HepG2 (cell line): Measurements from ENCODE around the gene ARL15. TPM values are rescaled to one million over a fixed set of nuclear protein-coding genes. Genes with fewer than 3 reads are reported as not detected.

Experiments used
- ATAC-seq: fragments of 200-7000 bp; cut with Tn5 transposase; 3 replicates; pipeline ENCODE4 v1.9.1; 2020; ENCODE audit warnings: mild to moderate bottlenecking, moderate library complexity
- BruUV-seq: library from RNA; stranded (reverse); fragments of 400-500 nt; replicated peaks from 2 replicates; lab custom pipeline; 2021; lab: Mats Ljungman, UMichigan
- CTCF ChIA-PET: fragments of 300-600 bp; formaldehyde crosslinking; extraction: SDS; loops from one replicate; lab custom pipeline; 2021; ENCODE audit warnings: low total read pairs, inconsistent platforms, low intra/inter-chr PET ratio; lab: Yijun Ruan, JAX
- POLR2A ChIA-PET: fragments of 350-600 bp; sonication (Branson Sonifier 250); formaldehyde crosslinking; loops from one replicate; lab custom pipeline; 2020; ENCODE audit warnings: antibody characterized with exemption, inconsistent platforms; lab: Yijun Ruan, JAX
- DNase-seq: peaks from one replicate; pipeline ENCODE4 v3.0.0-alpha.2; 2015; ENCODE audit warnings: low spot score
- FAIRE-seq: peaks from 3 replicates; lab custom pipeline; 2011; peaks lifted over from hg19 to GRCh38; lab: Jason Lieb, UNC
- H2AFZ ChIP-seq: one replicate; pipeline ENCODE4 v1.6.1; 2011; ENCODE audit warnings: low read length, inconsistent platforms
- H3K27ac ChIP-seq: fragments of 300-600 bp; 3 replicates; pipeline ENCODE4 v1.8.0; 2011; ENCODE audit warnings: mixed run types, mild to moderate bottlenecking, mixed read lengths, low read length, inconsistent platforms; ENCODE audit not compliant: insufficient read depth; ENCODE audit errors: extremely low read length
- H3K27me3 ChIP-seq, 2 experiments: fragments of 200-600 bp in 1 of 2; 2 replicates in 1 of 2; 3 replicates in 1 of 2; pipeline versions ENCODE4 v1.6.0 to v1.8.0; 2011; ENCODE audit warnings: low read length in 2 of 2, mild to moderate bottlenecking in 2 of 2, moderate library complexity in 2 of 2, inconsistent platforms in 1 of 2; ENCODE audit not compliant: insufficient read depth in 2 of 2, control insufficient read depth in 1 of 2
- H3K36me3 ChIP-seq, 2 experiments: fragments of 200-600 bp in 1 of 2; replicated peaks in 1 of 2; 2 replicates in 1 of 2; 3 replicates in 1 of 2; pipeline versions ENCODE4 v1.5.1 to v1.8.0; 2011; ENCODE audit warnings: low read length in 2 of 2, inconsistent platforms in 1 of 2; ENCODE audit not compliant: insufficient read depth in 2 of 2, control insufficient read depth in 1 of 2
- H3K4me1 ChIP-seq: 2 replicates; pipeline ENCODE4 v1.5.1; 2012; ENCODE audit warnings: low read length, inconsistent platforms; ENCODE audit not compliant: insufficient read depth
- H3K4me2 ChIP-seq: 2 replicates; pipeline ENCODE4 v1.6.0; 2011; ENCODE audit warnings: low read depth, low read length, inconsistent platforms
- H3K4me3 ChIP-seq, 3 experiments: fragments of 200-600 bp in 1 of 3; sonication (generic), shearing (Covaris generic) in 1 of 3; replicated peaks in 1 of 3; 2 replicates each; pipeline ENCODE4 v1.5.1; 2011 to 2016; ENCODE audit warnings: low read length in 3 of 3, inconsistent platforms in 2 of 3, low read depth in 2 of 3, mild to moderate bottlenecking in 2 of 3, control low read depth in 1 of 3, mixed read lengths in 1 of 3; ENCODE audit not compliant: insufficient read depth in 1 of 3
- H3K79me2 ChIP-seq: one replicate; pipeline ENCODE4 v1.6.1; 2011; ENCODE audit warnings: low read length, inconsistent platforms; ENCODE audit not compliant: insufficient read depth
- H3K9ac ChIP-seq: 2 replicates; pipeline ENCODE4 v1.6.0; 2011; ENCODE audit warnings: mild to moderate bottlenecking, low read depth, low read length, inconsistent platforms; ENCODE audit not compliant: insufficient read depth
- H3K9me3 ChIP-seq: 2 replicates; pipeline ENCODE4 v1.5.1; 2012; ENCODE audit warnings: mild to moderate bottlenecking, low read length
- H4K20me1 ChIP-seq: 2 replicates; pipeline ENCODE4 v1.6.0; 2011; ENCODE audit warnings: inconsistent platforms, mild to moderate bottlenecking, low read length, moderate library complexity; ENCODE audit not compliant: insufficient read depth
- ASH2L ChIP-seq: fragments of 300-600, 200-600 bp; sonication (generic); IDR thresholded peaks from 2 replicates; pipeline ENCODE4 v1.7.0; 2017; ENCODE audit warnings: low read depth, mild to moderate bottlenecking, moderate library complexity, mixed read lengths, low read length; ENCODE audit not compliant: insufficient read length
- KLF15 ChIP-seq: sonication (generic); formaldehyde crosslinking; IDR thresholded peaks from 2 replicates; pipeline ENCODE4 v1.8.1; 2023; ENCODE audit warnings: borderline replicate concordance, mild to moderate bottlenecking, inconsistent platforms, missing genetic modification reagents, mixed read lengths
- MAFK ChIP-seq, 2 experiments: IDR thresholded peaks in 1 of 2; conservative IDR thresholded peaks in 1 of 2; 2 replicates each; pipeline ENCODE4 v1.6.1; 2011; ENCODE audit warnings: improper control_type of control experiment in 2 of 2, low read length in 2 of 2
- RARA ChIP-seq: IDR thresholded peaks from 2 replicates; pipeline ENCODE4 v1.6.1; 2016; ENCODE audit warnings: missing genetic modification reagents, missing compliant biosample characterization
- SALL2 ChIP-seq: sonication (generic); formaldehyde crosslinking; IDR thresholded peaks from 2 replicates; pipeline ENCODE4 v1.8.1; 2023; ENCODE audit warnings: mild to moderate bottlenecking, missing genetic modification reagents, inconsistent platforms
- ZC3H13 ChIP-seq: sonication (generic); formaldehyde crosslinking; IDR thresholded peaks from 2 replicates; pipeline ENCODE4 v1.8.1; 2023; ENCODE audit warnings: mild to moderate bottlenecking, missing genetic modification reagents, moderate library complexity
- ZNF12 ChIP-seq: sonication (generic); formaldehyde crosslinking; IDR thresholded peaks from 2 replicates; pipeline ENCODE4 v1.5.0; 2020; ENCODE audit warnings: missing genetic modification reagents
- WGBS: methylation state at CpG from one replicate; pipeline ENCODE4 v1.1.6; 2017; ENCODE audit warnings: low lambda C conversion rate; 5-methylcytosine and 5-hydroxymethylcytosine counted together
- in situ Hi-C: cut with HindIII; loops from 2 replicates; pipeline ENCODE4 v1.10.0; 2017; ENCODE audit warnings: low pct_unique_long_range_greater_than_20kb; ENCODE audit not compliant: extremely low pct_ligation_motif_present
- intact Hi-C: fragments of 100-400 bp; cut with micrococcal nuclease; formaldehyde crosslinking; loops from one replicate; pipeline ENCODE4 v1.10.0; 2022; ENCODE audit not compliant: unreplicated experiment
- polyA plus RNA-seq, 8 experiments: library from polyadenylated mRNA; depleted of rRNA in 3 of 8; stranded (reverse) in 7 of 8; unstranded in 1 of 8; fragments of >200 nt; fragmentation: Illumina TruSeq in 4 of 8; extraction: Trizol in 4 of 8; gene quantifications; 2 replicates each; pipeline versions ENCODE4 v1.2.1 to v1.2.3, GENCODE V29; 2011 to 2016; ENCODE audit warnings: low read depth in 4 of 8, missing spikeins in 1 of 8, mixed read lengths in 1 of 8; ENCODE audit not compliant: insufficient read depth in 1 of 8
- total RNA-seq, 5 experiments: library from RNA; depleted of rRNA; stranded (reverse); fragments of >200 nt; fragmentation: Illumina TruSeq; extraction: Trizol; gene quantifications; 2 replicates each; pipeline ENCODE4 v1.2.3, GENCODE V29; 2016; ENCODE audit warnings: low read depth in 1 of 5
- TF ChIP-seq, protein P1 (sequence below): sonication (generic); formaldehyde crosslinking; IDR thresholded peaks from 2 replicates; pipeline ENCODE4 v1.4.0; 2020; ENCODE audit warnings: missing genetic modification reagents

Gene ARL15
- total and polyA plus RNA-seq, 2 of the 13 experiments (the other 11 are each of a cell fraction or from before 2014, with no cell fraction given) = 2.5 to 7.7 TPM

DNA sequence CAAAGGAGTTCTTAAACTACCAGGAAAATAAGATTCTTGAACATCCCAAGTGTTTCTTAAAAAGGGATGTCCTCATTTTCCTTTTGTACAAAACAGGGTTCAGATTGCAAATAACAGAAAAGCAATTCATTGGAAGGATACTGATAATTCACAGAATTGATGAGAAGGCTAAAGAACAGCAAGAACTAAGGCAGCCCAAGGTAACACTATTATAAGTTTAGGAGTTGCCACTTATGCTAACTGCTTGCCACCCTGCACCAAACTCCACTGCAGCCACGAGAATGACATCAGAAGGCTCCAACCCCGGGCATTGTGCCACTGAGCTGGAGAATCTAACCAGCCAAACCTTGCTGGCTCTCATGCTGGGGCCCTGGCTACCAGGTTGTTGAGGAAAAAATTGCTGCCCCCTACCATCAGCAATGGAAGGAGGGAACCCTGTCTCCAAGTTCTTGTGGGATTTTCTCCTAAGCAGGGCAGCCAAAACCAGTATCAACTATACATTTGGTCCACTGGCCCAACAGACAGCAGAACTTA, 123.4 kb downstream of the ARL15 start:
- 40% methylated on average over 1 of the region's 2 CpGs for WGBS
- POLR2A ChIA-PET = no interaction called here
- no TSS peak for BruUV-seq
- TF ChIP-seq, protein P1, sequence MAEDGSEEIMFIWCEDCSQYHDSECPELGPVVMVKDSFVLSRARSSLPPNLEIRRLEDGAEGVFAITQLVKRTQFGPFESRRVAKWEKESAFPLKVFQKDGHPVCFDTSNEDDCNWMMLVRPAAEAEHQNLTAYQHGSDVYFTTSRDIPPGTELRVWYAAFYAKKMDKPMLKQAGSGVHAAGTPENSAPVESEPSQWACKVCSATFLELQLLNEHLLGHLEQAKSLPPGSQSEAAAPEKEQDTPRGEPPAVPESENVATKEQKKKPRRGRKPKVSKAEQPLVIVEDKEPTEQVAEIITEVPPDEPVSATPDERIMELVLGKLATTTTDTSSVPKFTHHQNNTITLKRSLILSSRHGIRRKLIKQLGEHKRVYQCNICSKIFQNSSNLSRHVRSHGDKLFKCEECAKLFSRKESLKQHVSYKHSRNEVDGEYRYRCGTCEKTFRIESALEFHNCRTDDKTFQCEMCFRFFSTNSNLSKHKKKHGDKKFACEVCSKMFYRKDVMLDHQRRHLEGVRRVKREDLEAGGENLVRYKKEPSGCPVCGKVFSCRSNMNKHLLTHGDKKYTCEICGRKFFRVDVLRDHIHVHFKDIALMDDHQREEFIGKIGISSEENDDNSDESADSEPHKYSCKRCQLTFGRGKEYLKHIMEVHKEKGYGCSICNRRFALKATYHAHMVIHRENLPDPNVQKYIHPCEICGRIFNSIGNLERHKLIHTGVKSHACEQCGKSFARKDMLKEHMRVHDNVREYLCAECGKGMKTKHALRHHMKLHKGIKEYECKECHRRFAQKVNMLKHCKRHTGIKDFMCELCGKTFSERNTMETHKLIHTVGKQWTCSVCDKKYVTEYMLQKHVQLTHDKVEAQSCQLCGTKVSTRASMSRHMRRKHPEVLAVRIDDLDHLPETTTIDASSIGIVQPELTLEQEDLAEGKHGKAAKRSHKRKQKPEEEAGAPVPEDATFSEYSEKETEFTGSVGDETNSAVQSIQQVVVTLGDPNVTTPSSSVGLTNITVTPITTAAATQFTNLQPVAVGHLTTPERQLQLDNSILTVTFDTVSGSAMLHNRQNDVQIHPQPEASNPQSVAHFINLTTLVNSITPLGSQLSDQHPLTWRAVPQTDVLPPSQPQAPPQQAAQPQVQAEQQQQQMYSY (CRISPR knock-in tag) = no peak
- TF ChIP-seq KLF15 (no peak), ZC3H13 (no peak), ZNF12 (CRISPR knock-in tag) (no peak), ASH2L (no peak), RARA (no peak), MAFK (conservative IDR thresholded peaks at IDR 0.05 in 1 of 2, IDR thresholded peaks at IDR 0.05 in 1 of 2; ENCODE audit: low read length in 2 of 2) (no peak), SALL2 (no peak)
- TF ChIP-seq, all 625 proteins: peak for 0
- Histone ChIP-seq H3K36me3 (no peaks in the 10 kb centered on the region), H3K4me3 (no peak overlapping the region), H3K4me2 (no peak overlapping the region), H2AFZ (no peak overlapping the region), H3K27ac (no peak overlapping the region), H4K20me1 (no peaks in the 10 kb centered on the region), H3K79me2 (no peaks in the 10 kb centered on the region), H3K9ac (no peak overlapping the region), H3K27me3 (no peaks in the 10 kb centered on the region), H3K9me3 (no peaks in the 10 kb centered on the region), H3K4me1 (no peaks in the 10 kb centered on the region)
- intact Hi-C loops = no loop called here
- in situ Hi-C loops = no loop called here
- CTCF ChIA-PET = no interaction called here
- DNase-seq (no peak), FAIRE-seq (no peak), ATAC-seq (no peak)
